Rectal smooth muscle tissue (tissue), 1 donor: ENCODE results near the gene CLPTM1.

Experiments used
- H3K27ac ChIP-seq: one replicate; pipeline ENCODE4 v1.7.0; 2013; ENCODE audit warnings: low read depth, low read length, inconsistent platforms
- H3K27me3 ChIP-seq: one replicate; pipeline ENCODE4 v1.7.0; 2013; ENCODE audit warnings: low read length; ENCODE audit not compliant: control insufficient read depth, insufficient read depth
- H3K36me3 ChIP-seq: one replicate; pipeline ENCODE4 v1.7.0; 2013; ENCODE audit warnings: low read length; ENCODE audit not compliant: control insufficient read depth, insufficient read depth
- H3K4me1 ChIP-seq: one replicate; pipeline ENCODE4 v1.7.0; 2013; ENCODE audit warnings: low read length; ENCODE audit not compliant: control insufficient read depth, insufficient read depth
- H3K4me3 ChIP-seq: one replicate; pipeline ENCODE4 v1.7.0; 2013; ENCODE audit warnings: low read length
- H3K9ac ChIP-seq: one replicate; pipeline ENCODE4 v1.7.0; 2013; ENCODE audit warnings: low read length

Gene CLPTM1

GRCh38 chr19:45010306-45010705 lies 55.1 kb downstream of the CLPTM1 start:
- Histone ChIP-seq H3K4me3 (no peak overlapping the region), H3K27me3 (no peaks in the 10 kb centered on the region), H3K9ac (no peak overlapping the region), H3K27ac (no peak overlapping the region), H3K36me3 (peaks cover 4% of the 10 kb centered on the region), H3K4me1 (no peaks in the 10 kb centered on the region)

- Histone ChIP-seq H3K4me3 (no peak overlapping the region), H3K4me1 (no peaks in the 10 kb centered on the region), H3K9ac (no peak overlapping the region), H3K27me3 (no peaks in the 10 kb centered on the region), H3K36me3 (peaks cover 4% of the 10 kb centered on the region), H3K27ac (no peak overlapping the region)
Observed at GRCh38 chr19:45011959-45012358, 56.8 kb downstream of the CLPTM1 start.

- H3K9ac ChIP-seq = no peak overlapping the region
- peaks cover 4% of the 10 kb centered on the region for H3K36me3 ChIP-seq
- H3K27me3 ChIP-seq = no peaks in the 10 kb centered on the region
- H3K27ac ChIP-seq = no peak overlapping the region
- no peaks in the 10 kb centered on the region for H3K4me1 ChIP-seq
- H3K4me3 ChIP-seq = no peak overlapping the region
Observed at GRCh38 chr19:45016388-45017314, 61.5 kb downstream of the CLPTM1 start.

- Histone ChIP-seq H3K4me3 (no peak overlapping the region), H3K9ac (no peak overlapping the region), H3K36me3 (no peaks in the 10 kb centered on the region), H3K4me1 (no peaks in the 10 kb centered on the region), H3K27me3 (no peaks in the 10 kb centered on the region), H3K27ac (no peak overlapping the region)
Observed at GRCh38 chr19:45019187-45019586, 64.0 kb downstream of the CLPTM1 start.

GRCh38 chr19:45020071-45020470 lies 64.9 kb downstream of the CLPTM1 start:
- no peak overlapping the region for H3K27ac ChIP-seq
- H3K4me1 ChIP-seq = no peaks in the 10 kb centered on the region
- H3K27me3 ChIP-seq = no peaks in the 10 kb centered on the region
- no peaks in the 10 kb centered on the region for H3K36me3 ChIP-seq
- no peak overlapping the region for H3K4me3 ChIP-seq
- H3K9ac ChIP-seq = no peak overlapping the region

DNA sequence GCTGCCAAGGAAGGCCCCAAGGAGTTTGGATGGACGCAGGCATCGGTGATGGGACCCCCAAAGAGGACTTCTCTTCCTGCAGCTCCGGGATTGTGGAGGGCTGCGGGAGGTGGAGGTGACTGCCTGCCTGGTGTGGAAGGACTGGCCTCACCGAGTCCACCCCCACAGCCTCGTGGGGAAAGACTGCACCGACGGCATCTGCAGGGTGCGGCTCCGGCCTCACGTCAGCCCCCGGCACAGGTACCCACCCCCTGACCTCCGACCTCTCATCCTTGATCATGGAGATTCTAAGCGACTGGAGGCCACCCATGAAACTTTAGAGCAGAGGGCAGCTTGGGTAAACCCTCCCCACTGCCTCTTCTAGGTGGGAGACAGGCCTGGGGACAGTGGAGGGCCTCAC lies 66.8 kb downstream of the CLPTM1 start:
- Histone ChIP-seq H3K36me3 (no peaks in the 10 kb centered on the region), H3K9ac (no peak overlapping the region), H3K4me3 (no peak overlapping the region), H3K27ac (no peak overlapping the region), H3K27me3 (no peaks in the 10 kb centered on the region), H3K4me1 (no peaks in the 10 kb centered on the region)

DNA sequence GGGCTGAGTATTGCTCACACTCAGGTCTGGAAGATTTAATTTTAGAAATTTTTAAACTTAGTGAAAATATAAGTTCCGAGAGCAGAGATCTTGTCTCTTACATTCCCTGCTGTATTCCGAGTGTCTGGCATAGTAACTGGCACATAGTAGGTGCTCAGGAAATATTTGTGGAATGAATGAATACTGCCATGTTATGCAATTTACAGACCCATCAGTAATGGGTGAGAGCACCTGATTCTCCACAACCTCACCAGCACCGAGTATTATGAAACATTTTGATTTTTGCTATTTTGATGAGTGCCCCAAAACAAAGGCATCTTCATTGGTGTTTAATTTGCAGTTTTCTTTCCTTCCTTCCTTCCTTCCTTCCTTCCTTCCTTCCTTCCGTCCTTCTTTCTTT lies 67.9 kb downstream of the CLPTM1 start:
- no peaks in the 10 kb centered on the region for H3K4me1 ChIP-seq
- H3K27me3 ChIP-seq = no peaks in the 10 kb centered on the region
- H3K27ac ChIP-seq = no peak overlapping the region
- no peaks in the 10 kb centered on the region for H3K36me3 ChIP-seq
- H3K9ac ChIP-seq = no peak overlapping the region
- no peak overlapping the region for H3K4me3 ChIP-seq

- H3K27ac ChIP-seq = no peak overlapping the region
- peaks cover 8% of the 10 kb centered on the region for H3K36me3 ChIP-seq
- no peak overlapping the region for H3K4me3 ChIP-seq
- no peaks in the 10 kb centered on the region for H3K4me1 ChIP-seq
- H3K27me3 ChIP-seq = no peaks in the 10 kb centered on the region
- H3K9ac ChIP-seq = no peak overlapping the region
Observed at GRCh38 chr19:45025264-45025663, 70.1 kb downstream of the CLPTM1 start.

GRCh38 chr19:45027371-45027770 lies 72.2 kb downstream of the CLPTM1 start:
- Histone ChIP-seq H3K27ac (no peak overlapping the region), H3K36me3 (peaks cover 10% of the 10 kb centered on the region), H3K4me3 (no peak overlapping the region), H3K9ac (no peak overlapping the region), H3K27me3 (no peaks in the 10 kb centered on the region), H3K4me1 (no peaks in the 10 kb centered on the region)

GRCh38 chr19:45030825-45031224 lies 75.6 kb downstream of the CLPTM1 start:
- Histone ChIP-seq H3K27ac (no peak overlapping the region), H3K27me3 (no peaks in the 10 kb centered on the region), H3K4me3 (no peak overlapping the region), H3K4me1 (no peaks in the 10 kb centered on the region), H3K36me3 (peaks cover 20% of the 10 kb centered on the region), H3K9ac (no peak overlapping the region)

- Histone ChIP-seq H3K4me1 (no peaks in the 10 kb centered on the region), H3K36me3 (peaks cover 22% of the 10 kb centered on the region), H3K27me3 (no peaks in the 10 kb centered on the region)
Observed at GRCh38 chr19:45032421-45032820, 77.2 kb downstream of the CLPTM1 start.

GRCh38 chr19:45035755-45036154 lies 80.6 kb downstream of the CLPTM1 start:
- Histone ChIP-seq H3K4me3 (no peak overlapping the region), H3K36me3 (peaks cover 12% of the 10 kb centered on the region), H3K27ac (no peak overlapping the region), H3K9ac (no peak overlapping the region), H3K4me1 (peaks cover 10% of the 10 kb centered on the region), H3K27me3 (no peaks in the 10 kb centered on the region)

More at GRCh38 chr19:45032421-45032820, 77.2 kb downstream of the CLPTM1 start:
- H3K27ac ChIP-seq = no peak overlapping the region
- no peak overlapping the region for H3K4me3 ChIP-seq
- no peak overlapping the region for H3K9ac ChIP-seq
